PC-3 (cell line): Measurements from ENCODE around the gene SLC11A2.

Experiments used
- CTCF ChIP-seq: fragments of 300-600 bp; sonication (generic); conservative IDR thresholded peaks from 2 replicates; pipeline ENCODE4 v1.5.1; 2017; ENCODE audit warnings: antibody characterized with exemption, low read depth, mild to moderate bottlenecking, low read length
- EZH2phosphoT487 ChIP-seq: fragments of 300-600 bp; sonication (generic); IDR thresholded peaks from 2 replicates; pipeline ENCODE4 v1.6.1; 2018; ENCODE audit warnings: mild to moderate bottlenecking, antibody characterized with exemption, low read length, borderline replicate concordance

DNA sequence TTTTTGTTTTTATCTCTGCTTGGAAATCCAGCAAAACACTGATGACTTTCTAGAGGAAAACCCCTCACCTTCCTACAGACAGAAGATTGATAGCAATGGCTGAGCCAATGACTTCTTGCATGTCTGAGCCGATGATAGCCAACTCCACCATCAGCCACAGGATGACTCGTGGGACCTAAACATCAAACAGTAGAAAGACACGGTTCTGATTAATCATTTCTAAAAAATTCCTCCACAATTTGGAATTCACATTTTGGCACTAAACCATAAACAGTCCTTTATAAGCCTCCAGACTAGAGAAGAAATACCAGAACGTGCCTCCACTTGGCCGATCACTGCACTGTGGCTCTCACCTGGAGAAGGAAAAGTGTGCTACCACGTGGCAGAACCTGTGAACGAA is 25.9 kb downstream of the SLC11A2 start:
- TF ChIP-seq CTCF, result no peak
- TF ChIP-seq EZH2phosphoT487, result no peak
